ENCODE measurements around the gene HEG1.

- TF ChIP-seq POLR2A (IDR thresholded peaks at IDR 0.05), result no peak
- TF ChIP-seq, protein P1, sequence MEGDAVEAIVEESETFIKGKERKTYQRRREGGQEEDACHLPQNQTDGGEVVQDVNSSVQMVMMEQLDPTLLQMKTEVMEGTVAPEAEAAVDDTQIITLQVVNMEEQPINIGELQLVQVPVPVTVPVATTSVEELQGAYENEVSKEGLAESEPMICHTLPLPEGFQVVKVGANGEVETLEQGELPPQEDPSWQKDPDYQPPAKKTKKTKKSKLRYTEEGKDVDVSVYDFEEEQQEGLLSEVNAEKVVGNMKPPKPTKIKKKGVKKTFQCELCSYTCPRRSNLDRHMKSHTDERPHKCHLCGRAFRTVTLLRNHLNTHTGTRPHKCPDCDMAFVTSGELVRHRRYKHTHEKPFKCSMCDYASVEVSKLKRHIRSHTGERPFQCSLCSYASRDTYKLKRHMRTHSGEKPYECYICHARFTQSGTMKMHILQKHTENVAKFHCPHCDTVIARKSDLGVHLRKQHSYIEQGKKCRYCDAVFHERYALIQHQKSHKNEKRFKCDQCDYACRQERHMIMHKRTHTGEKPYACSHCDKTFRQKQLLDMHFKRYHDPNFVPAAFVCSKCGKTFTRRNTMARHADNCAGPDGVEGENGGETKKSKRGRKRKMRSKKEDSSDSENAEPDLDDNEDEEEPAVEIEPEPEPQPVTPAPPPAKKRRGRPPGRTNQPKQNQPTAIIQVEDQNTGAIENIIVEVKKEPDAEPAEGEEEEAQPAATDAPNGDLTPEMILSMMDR (IDR thresholded peaks at IDR 0.05), result no peak
Measured at GRCh38 chr3:124960698-124961097, 95.1 kb downstream of the HEG1 start.

Data from heart left ventricle (tissue), 13 donors.